GM19467 (cell line): ENCODE data around the gene ABCA13.
A peak's percentile ranks its signal among the peaks of the same experiment; 100 is the strongest.

Source experiments
- ATAC-seq: cut with Tn5 transposase; IDR thresholded peaks from one replicate; pipeline ENCODE4 v1.9.1; 2021; ENCODE audit warnings: mild to moderate bottlenecking, moderate library complexity; ENCODE audit not compliant: unreplicated experiment

ABCA13 gene

GRCh38 chr7:48225101-48225500 is 53.8 kb downstream of the ABCA13 start:
- no peak for ATAC-seq

- ATAC-seq, result no peak
Measured at GRCh38 chr7:48237354-48237753, 66.1 kb downstream of the ABCA13 start.

- ATAC-seq, result no peak
Measured at GRCh38 chr7:48242846-48243245, 71.6 kb downstream of the ABCA13 start.

GRCh38 chr7:48244864-48245271 is 73.6 kb downstream of the ABCA13 start:
- no peak for ATAC-seq

- ATAC-seq, result peak; percentile 73
Measured at GRCh38 chr7:48245751-48246472, 74.7 kb downstream of the ABCA13 start.

- no peak for ATAC-seq
Measured at GRCh38 chr7:48249166-48249565, 77.9 kb downstream of the ABCA13 start.

GRCh38 chr7:48250441-48250951 is 79.2 kb downstream of the ABCA13 start:
- ATAC-seq, result no peak

- peak; percentile 89 for ATAC-seq
Measured at GRCh38 chr7:48251766-48252165, 80.5 kb downstream of the ABCA13 start.

- ATAC-seq, result no peak
Measured at GRCh38 chr7:48252995-48253394, 81.7 kb downstream of the ABCA13 start.

- no peak for ATAC-seq
Measured at GRCh38 chr7:48255046-48255445, 83.8 kb downstream of the ABCA13 start.

GRCh38 chr7:48259463-48260280 is 88.4 kb downstream of the ABCA13 start:
- no peak for ATAC-seq

GRCh38 chr7:48261696-48262095 is 90.4 kb downstream of the ABCA13 start:
- ATAC-seq, result no peak

GRCh38 chr7:48262606-48263310 is 91.5 kb downstream of the ABCA13 start:
- ATAC-seq, result no peak

- ATAC-seq, result no peak
Measured at GRCh38 chr7:48263311-48263650, 92.0 kb downstream of the ABCA13 start.

GRCh38 chr7:48269066-48269465 is 97.8 kb downstream of the ABCA13 start:
- no peak for ATAC-seq

GRCh38 chr7:48274662-48275061 is 103.4 kb downstream of the ABCA13 start:
- no peak for ATAC-seq

- ATAC-seq, result no peak
Measured at GRCh38 chr7:48279420-48279819, 108.2 kb downstream of the ABCA13 start.

- no peak for ATAC-seq
Measured at GRCh38 chr7:48280100-48280499, 108.8 kb downstream of the ABCA13 start.

GRCh38 chr7:48285373-48285772 is 114.1 kb downstream of the ABCA13 start:
- no peak for ATAC-seq

- ATAC-seq, result no peak
Measured at GRCh38 chr7:48286836-48287235, 115.6 kb downstream of the ABCA13 start.

GRCh38 chr7:48289656-48290055 is 118.4 kb downstream of the ABCA13 start:
- no peak for ATAC-seq

GRCh38 chr7:48292949-48293348 is 121.7 kb downstream of the ABCA13 start:
- ATAC-seq, result no peak
